ENCODE data around the gene ARHGAP28.

ARHGAP28 gene

DNA sequence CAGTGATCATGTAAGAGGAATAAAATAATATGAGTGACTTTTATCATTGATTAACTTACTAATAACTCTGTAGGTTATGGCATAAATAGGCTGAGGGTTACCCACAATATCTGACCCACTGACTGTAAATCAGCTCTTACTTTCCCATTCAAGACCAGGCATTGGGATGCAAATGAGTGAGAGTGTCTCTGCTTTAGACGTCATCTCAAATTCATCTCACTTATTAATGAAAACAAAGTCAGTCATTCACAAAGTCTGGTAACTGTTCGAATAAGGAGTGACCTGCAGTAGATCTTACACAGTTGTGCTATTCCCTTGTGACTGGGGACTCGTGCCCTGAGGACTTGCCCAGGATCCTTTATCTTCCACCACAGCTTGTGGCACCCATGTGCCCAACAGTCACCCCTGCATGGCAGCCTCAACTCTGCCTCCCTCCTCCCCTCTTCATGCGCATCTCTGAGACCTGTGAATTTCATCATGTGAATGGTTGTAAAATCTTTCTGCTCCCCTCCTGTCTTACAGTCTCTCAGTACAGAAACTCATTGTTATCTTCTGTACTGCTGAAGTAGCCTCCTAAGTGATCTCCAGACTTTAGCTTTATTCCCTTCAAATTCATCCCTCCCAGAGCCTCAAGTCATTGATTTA is 131.4 kb downstream of the ARHGAP28 start:
- Mint-ChIP-seq H3K36me3 (ENCODE audit: low read depth) (peaks cover 44% of the 10 kb centered on the region), H3K27ac (no peak overlapping the region), H3K9me3 (no peaks in the 10 kb centered on the region), H3K27me3 (ENCODE audit: low read depth) (peaks cover 3% of the 10 kb centered on the region), H3K4me1 (no peaks in the 10 kb centered on the region), H3K4me3 (no peak overlapping the region)
- no peak for TF ChIP-seq CTCF (IDR thresholded peaks at IDR 0.05; ENCODE audit: unreplicated experiment in 3 of 3)

GRCh38 chr18:6865251-6865650 is 135.7 kb downstream of the ARHGAP28 start:
- no peak overlapping the region for H3K4me3 Mint-ChIP-seq
- no peaks in the 10 kb centered on the region for H3K9me3 Mint-ChIP-seq
- H3K36me3 Mint-ChIP-seq (ENCODE audit: low read depth) = peaks cover 35% of the 10 kb centered on the region
- no peaks in the 10 kb centered on the region for H3K27me3 Mint-ChIP-seq (ENCODE audit: low read depth)
- H3K4me1 Mint-ChIP-seq = no peaks in the 10 kb centered on the region
- H3K27ac Mint-ChIP-seq = no peak overlapping the region
- TF ChIP-seq CTCF (IDR thresholded peaks at IDR 0.05; ENCODE audit: unreplicated experiment in 3 of 3) = no peak

DNA sequence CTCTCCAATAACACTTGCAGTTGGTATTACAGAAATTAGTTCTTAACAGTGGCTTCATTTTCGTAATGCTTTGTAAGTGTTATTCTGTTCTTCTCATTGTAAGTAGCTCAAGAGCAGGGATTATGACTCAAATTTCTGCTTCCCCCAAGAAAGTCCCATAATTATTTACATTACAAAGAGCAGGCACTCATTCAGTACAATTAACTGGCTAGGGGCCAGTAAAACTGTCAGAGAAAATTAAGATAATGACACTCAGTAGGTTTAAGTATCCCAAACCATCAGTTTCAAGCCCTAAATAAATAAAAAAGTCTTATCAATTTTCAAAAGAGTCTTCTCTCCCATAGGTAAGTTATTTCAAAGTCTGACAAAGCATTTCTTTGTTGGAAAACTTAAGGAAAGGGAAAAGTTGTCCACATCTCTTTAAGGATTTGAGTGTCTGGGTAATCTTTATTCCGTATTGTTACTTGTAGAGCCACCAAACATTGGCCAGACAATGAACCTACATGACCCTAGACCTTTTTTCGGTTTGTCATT is 137.1 kb downstream of the ARHGAP28 start:
- Mint-ChIP-seq H3K4me1 (no peaks in the 10 kb centered on the region), H3K27me3 (ENCODE audit: low read depth) (no peaks in the 10 kb centered on the region), H3K9me3 (no peaks in the 10 kb centered on the region), H3K27ac (peak overlapping the region in 1 of 3 experiments; percentile 7), H3K4me3 (no peak overlapping the region), H3K36me3 (ENCODE audit: low read depth) (peaks cover 32% of the 10 kb centered on the region)
- no peak for TF ChIP-seq CTCF (IDR thresholded peaks at IDR 0.05; ENCODE audit: unreplicated experiment in 3 of 3)

DNA sequence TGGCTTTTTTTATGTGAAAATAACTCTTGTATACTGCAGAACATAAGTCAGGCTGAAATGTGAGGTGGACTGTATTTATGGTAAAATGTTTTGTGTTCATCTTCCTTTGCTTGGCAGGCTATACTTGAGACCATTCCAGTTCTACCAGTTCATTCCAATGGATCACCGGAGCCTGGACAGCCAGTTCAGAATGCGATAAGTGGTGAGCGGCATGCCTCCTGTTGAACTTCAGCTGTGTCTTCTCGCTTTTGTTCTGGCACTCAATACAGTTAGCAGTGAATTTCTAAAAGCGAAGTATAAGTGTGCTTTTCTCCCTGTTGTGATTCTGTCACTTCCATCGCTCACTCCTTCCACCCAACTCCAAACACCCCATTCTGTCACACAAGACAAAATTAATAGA is 138.5 kb downstream of the ARHGAP28 start:
- no peaks in the 10 kb centered on the region for H3K27me3 Mint-ChIP-seq (ENCODE audit: low read depth)
- TF ChIP-seq CTCF (IDR thresholded peaks at IDR 0.05; ENCODE audit: unreplicated experiment in 3 of 3) = no peak
- no peak overlapping the region for H3K27ac Mint-ChIP-seq
- H3K9me3 Mint-ChIP-seq = no peaks in the 10 kb centered on the region
- peaks cover 43% of the 10 kb centered on the region for H3K36me3 Mint-ChIP-seq (ENCODE audit: low read depth)
- no peak overlapping the region for H3K4me3 Mint-ChIP-seq
- H3K4me1 Mint-ChIP-seq = peaks cover 3% of the 10 kb centered on the region

- no peak for TF ChIP-seq CTCF (IDR thresholded peaks at IDR 0.05; ENCODE audit: unreplicated experiment in 3 of 3)
- peaks cover 56% of the 10 kb centered on the region for H3K36me3 Mint-ChIP-seq (ENCODE audit: low read depth)
- no peak overlapping the region for H3K27ac Mint-ChIP-seq
- no peak overlapping the region for H3K4me3 Mint-ChIP-seq
- no peaks in the 10 kb centered on the region for H3K27me3 Mint-ChIP-seq (ENCODE audit: low read depth)
- no peaks in the 10 kb centered on the region for H3K9me3 Mint-ChIP-seq
- H3K4me1 Mint-ChIP-seq = peaks cover 10% of the 10 kb centered on the region
These were observed 142.1 kb downstream of the ARHGAP28 start for GRCh38 chr18:6871566-6871965.

All from nephron (organoid).